K562 treated with DMSO at 1 percent for 24 hours (cell line): Measurements from ENCODE around the gene FXYD6. TPM values are rescaled to one million over a fixed set of nuclear protein-coding genes. Genes with fewer than 3 reads are reported as not detected.

Experiments used
- total RNA-seq: library from RNA; unstranded; fragments of 300-600 nt; gene quantifications from 2 replicates; pipeline ENCODE4 v1.2.3, GENCODE V29; 2022; ENCODE audit warnings: low read depth; ENCODE audit not compliant: insufficient read depth

The FXYD6 gene
- not detected in 2 replicates for total RNA-seq

GRCh38 chr11:117876341-117877119, at the start of gene FXYD6:
FXYD6 (minus strand) TSS chr11:117876658; CDS start chr11:117842776, 33,882 bp downstream.

GRCh38 chr11:117824571-117825537, 51.6 kb downstream of the FXYD6 start, which contains the start of gene FXYD2:
FXYD2 (minus strand) TSS chr11:117824744; CDS start chr11:117824678, 66 bp downstream.

GRCh38 chr11:117796872-117797529, 79.5 kb downstream of the FXYD6 start, which contains the start of gene DSCAML1:
DSCAML1 (minus strand) TSS chr11:117797216; CDS start chr11:117797079, 137 bp downstream.

Other genes starting within 250 kb of the FXYD6 start
- gene DSCAML1, start 79.4 kb downstream of the FXYD6 start, total RNA-seq = not detected in 2 replicates
- gene FXYD2, start 51.9 kb downstream of the FXYD6 start, total RNA-seq = not detected in 2 replicates
- 0.36 and 0.57 TPM in 2 replicates for gene TMPRSS13, start 52.7 kb upstream of the FXYD6 start, total RNA-seq
- 36.3 and 38.0 TPM in 2 replicates for gene IL10RA, start 109.7 kb upstream of the FXYD6 start, total RNA-seq
- 8.1 and 17.5 TPM in 2 replicates for gene TMPRSS4, start 200.4 kb upstream of the FXYD6 start, total RNA-seq
- gene SMIM35, start 210.3 kb upstream of the FXYD6 start, total RNA-seq = 0.12 TPM in 1 of 2 replicates, not detected in the other